ENCODE results near the gene TUB. TPM values are rescaled to one million over a fixed set of nuclear protein-coding genes. Genes with fewer than 3 reads are reported as not detected.

The TUB gene
- total RNA-seq, 1 donor from 2014 or later: 2.8 TPM

DNA sequence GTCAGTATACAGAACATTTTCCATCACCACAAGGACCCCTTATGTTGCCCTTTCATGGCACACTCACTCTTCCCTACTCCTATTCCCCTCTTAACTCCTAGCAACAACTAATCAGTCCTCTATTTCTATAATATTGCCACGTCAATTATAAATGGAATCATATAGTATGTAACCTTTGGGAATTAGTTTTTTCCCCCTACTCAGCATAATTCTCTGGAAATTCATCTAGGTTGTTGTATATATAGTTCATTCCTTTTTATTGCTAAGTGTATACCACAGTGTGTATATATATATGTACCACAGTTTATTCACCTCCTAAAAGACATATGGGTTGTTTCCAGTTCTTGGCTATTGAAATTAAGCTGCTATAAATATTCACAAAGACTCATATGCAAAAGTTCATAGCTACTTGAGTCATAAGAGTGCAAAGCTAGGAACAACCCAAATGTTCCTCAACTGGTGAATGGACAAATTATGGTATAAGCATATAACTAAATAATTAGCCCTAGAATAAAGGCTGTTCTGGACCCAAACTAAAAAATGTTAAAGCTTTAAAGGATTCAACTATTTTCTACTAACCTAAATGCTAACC is 41.3 kb downstream of the TUB start:
- no peak overlapping the region for H3K27ac Mint-ChIP-seq (ENCODE audit: unreplicated experiment)
- no peak overlapping the region for H3K4me3 Mint-ChIP-seq (ENCODE audit: unreplicated experiment)
- H3K36me3 Mint-ChIP-seq (ENCODE audit: unreplicated experiment): peaks cover 7% of the 10 kb centered on the region
- H3K9me3 Mint-ChIP-seq (ENCODE audit: unreplicated experiment): no peaks in the 10 kb centered on the region
- no peaks in the 10 kb centered on the region for H3K4me1 Mint-ChIP-seq (ENCODE audit: low read depth, unreplicated experiment)
- no peaks in the 10 kb centered on the region for H3K27me3 Mint-ChIP-seq (ENCODE audit: unreplicated experiment)
- TF ChIP-seq, protein P1, sequence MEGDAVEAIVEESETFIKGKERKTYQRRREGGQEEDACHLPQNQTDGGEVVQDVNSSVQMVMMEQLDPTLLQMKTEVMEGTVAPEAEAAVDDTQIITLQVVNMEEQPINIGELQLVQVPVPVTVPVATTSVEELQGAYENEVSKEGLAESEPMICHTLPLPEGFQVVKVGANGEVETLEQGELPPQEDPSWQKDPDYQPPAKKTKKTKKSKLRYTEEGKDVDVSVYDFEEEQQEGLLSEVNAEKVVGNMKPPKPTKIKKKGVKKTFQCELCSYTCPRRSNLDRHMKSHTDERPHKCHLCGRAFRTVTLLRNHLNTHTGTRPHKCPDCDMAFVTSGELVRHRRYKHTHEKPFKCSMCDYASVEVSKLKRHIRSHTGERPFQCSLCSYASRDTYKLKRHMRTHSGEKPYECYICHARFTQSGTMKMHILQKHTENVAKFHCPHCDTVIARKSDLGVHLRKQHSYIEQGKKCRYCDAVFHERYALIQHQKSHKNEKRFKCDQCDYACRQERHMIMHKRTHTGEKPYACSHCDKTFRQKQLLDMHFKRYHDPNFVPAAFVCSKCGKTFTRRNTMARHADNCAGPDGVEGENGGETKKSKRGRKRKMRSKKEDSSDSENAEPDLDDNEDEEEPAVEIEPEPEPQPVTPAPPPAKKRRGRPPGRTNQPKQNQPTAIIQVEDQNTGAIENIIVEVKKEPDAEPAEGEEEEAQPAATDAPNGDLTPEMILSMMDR (IDR thresholded peaks at IDR 0.05; ENCODE audit: partially characterized antibody, unreplicated experiment): no peak
- no peak for DNase-seq

GRCh38 chr11:8126649-8127289 is 45.8 kb downstream of the TUB start:
- no peaks in the 10 kb centered on the region for H3K27me3 Mint-ChIP-seq (ENCODE audit: unreplicated experiment)
- H3K36me3 Mint-ChIP-seq (ENCODE audit: unreplicated experiment): no peaks in the 10 kb centered on the region
- H3K9me3 Mint-ChIP-seq (ENCODE audit: unreplicated experiment): no peaks in the 10 kb centered on the region
- no peak for DNase-seq
- TF ChIP-seq, protein P1 (IDR thresholded peaks at IDR 0.05; ENCODE audit: partially characterized antibody, unreplicated experiment): no peak
- H3K4me3 Mint-ChIP-seq (ENCODE audit: unreplicated experiment): no peak overlapping the region
- H3K27ac Mint-ChIP-seq (ENCODE audit: unreplicated experiment): no peak overlapping the region
- no peaks in the 10 kb centered on the region for H3K4me1 Mint-ChIP-seq (ENCODE audit: low read depth, unreplicated experiment)

- Mint-ChIP-seq H3K27me3 (ENCODE audit: unreplicated experiment) (no peaks in the 10 kb centered on the region), H3K27ac (ENCODE audit: unreplicated experiment) (no peak overlapping the region)
- no peak for DNase-seq
These were observed 46.4 kb downstream of the TUB start for GRCh38 chr11:8127447-8127846.

GRCh38 chr11:8138526-8138925 is 57.5 kb downstream of the TUB start:
- no peak overlapping the region for H3K4me3 Mint-ChIP-seq (ENCODE audit: unreplicated experiment)

More at GRCh38 chr11:8127447-8127846, 46.4 kb downstream of the TUB start:
- no peaks in the 10 kb centered on the region for H3K36me3 Mint-ChIP-seq (ENCODE audit: unreplicated experiment)
- no peaks in the 10 kb centered on the region for H3K4me1 Mint-ChIP-seq (ENCODE audit: low read depth, unreplicated experiment)
- TF ChIP-seq, protein P1 (IDR thresholded peaks at IDR 0.05; ENCODE audit: partially characterized antibody, unreplicated experiment): no peak
- no peaks in the 10 kb centered on the region for H3K9me3 Mint-ChIP-seq (ENCODE audit: unreplicated experiment)
- no peak overlapping the region for H3K4me3 Mint-ChIP-seq (ENCODE audit: unreplicated experiment)

GRCh38 chr11:8149726-8150125 is 68.7 kb downstream of the TUB start:
- Mint-ChIP-seq H3K36me3 (ENCODE audit: unreplicated experiment) (no peaks in the 10 kb centered on the region), H3K27me3 (ENCODE audit: unreplicated experiment) (no peaks in the 10 kb centered on the region), H3K27ac (ENCODE audit: unreplicated experiment) (no peak overlapping the region), H3K4me3 (ENCODE audit: unreplicated experiment) (no peak overlapping the region), H3K9me3 (ENCODE audit: unreplicated experiment) (peaks cover 3% of the 10 kb centered on the region), H3K4me1 (ENCODE audit: low read depth, unreplicated experiment) (no peaks in the 10 kb centered on the region)
- no peak for DNase-seq
- TF ChIP-seq, protein P1 (IDR thresholded peaks at IDR 0.05; ENCODE audit: partially characterized antibody, unreplicated experiment): no peak

More at GRCh38 chr11:8138526-8138925, 57.5 kb downstream of the TUB start:
- no peak for DNase-seq
- H3K9me3 Mint-ChIP-seq (ENCODE audit: unreplicated experiment): no peaks in the 10 kb centered on the region
- H3K27ac Mint-ChIP-seq (ENCODE audit: unreplicated experiment): no peak overlapping the region
- peaks cover 2% of the 10 kb centered on the region for H3K27me3 Mint-ChIP-seq (ENCODE audit: unreplicated experiment)
- no peaks in the 10 kb centered on the region for H3K4me1 Mint-ChIP-seq (ENCODE audit: low read depth, unreplicated experiment)
- peaks cover 4% of the 10 kb centered on the region for H3K36me3 Mint-ChIP-seq (ENCODE audit: unreplicated experiment)
- TF ChIP-seq, protein P1 (IDR thresholded peaks at IDR 0.05; ENCODE audit: partially characterized antibody, unreplicated experiment): no peak

Measured in glutamatergic neuron (in vitro differentiated cells).